Raji (cell line): Measurements from ENCODE around the gene MAP7D1.

Source experiments
- POLR2A ChIP-seq: IDR thresholded peaks from 2 replicates; pipeline ENCODE4 v1.6.1; 2011; ENCODE audit warnings: low read depth, low read length, control low read depth; ENCODE audit not compliant: insufficient read depth

Gene MAP7D1

GRCh38 chr1:36137226-36137625 is 18.7 kb upstream of the MAP7D1 start:
- no peak for TF ChIP-seq POLR2A

DNA sequence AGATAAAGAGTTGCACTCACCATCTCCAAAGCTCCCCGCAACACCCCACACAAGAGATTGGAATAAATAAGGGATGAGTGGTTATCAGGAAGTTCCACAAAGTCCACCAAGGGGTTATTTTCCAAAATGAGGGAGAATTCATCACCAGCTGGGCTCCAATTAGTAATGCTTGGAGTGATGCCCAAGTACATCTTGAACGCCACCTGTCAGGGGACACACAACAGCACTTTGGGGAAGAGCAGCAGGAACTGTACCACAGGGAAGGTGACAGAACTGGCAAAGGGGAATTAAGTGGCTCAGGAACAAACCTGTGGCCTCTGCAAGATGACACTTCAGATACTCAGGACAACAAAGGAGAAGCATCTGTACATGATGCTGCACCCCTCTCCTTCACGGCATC is 18.2 kb upstream of the MAP7D1 start:
- no peak for TF ChIP-seq POLR2A

DNA sequence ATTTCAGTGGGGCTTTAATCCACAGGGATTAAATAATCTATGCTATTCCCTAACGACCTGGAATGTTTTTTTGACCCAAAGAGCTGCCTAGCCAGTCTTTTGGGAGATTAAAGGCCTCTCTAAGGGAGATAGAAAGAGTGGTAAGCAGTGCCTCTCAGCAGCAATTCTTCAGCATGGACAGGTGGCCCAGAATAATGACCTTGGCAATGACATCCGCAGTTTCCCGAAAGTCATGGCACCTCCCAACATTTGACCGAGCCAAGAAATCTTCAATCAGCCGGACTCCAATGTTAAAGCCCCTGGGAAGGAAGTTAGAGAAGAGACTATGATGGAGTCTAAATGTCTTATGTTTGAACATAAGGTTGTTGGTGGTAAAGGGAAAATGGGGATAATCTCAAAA is 16.4 kb upstream of the MAP7D1 start:
- TF ChIP-seq POLR2A, result no peak

- no peak for TF ChIP-seq POLR2A
Measured at GRCh38 chr1:36142121-36142520, 13.8 kb upstream of the MAP7D1 start.

- no peak for TF ChIP-seq POLR2A
Measured at GRCh38 chr1:36143424-36143823, 12.5 kb upstream of the MAP7D1 start.

DNA sequence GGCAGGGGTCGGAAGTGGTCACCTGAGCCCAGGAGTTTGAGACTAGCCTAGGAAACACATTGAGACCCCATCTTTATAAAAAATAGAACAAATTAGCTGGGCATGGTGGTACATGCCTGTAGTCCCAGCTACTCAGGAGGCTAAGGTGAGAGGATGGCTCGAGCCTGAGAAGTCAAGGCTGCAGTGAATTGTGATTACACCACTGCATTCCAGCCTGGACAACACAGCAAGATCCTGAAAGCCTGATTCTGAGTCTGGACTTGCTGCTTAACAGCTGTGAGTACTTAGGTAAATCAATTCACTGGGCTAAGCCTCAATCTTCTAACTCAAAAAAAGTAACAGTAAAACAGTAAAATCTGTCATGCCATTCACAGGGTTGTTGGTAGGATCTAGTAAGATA is 11.5 kb upstream of the MAP7D1 start:
- TF ChIP-seq POLR2A, result no peak

- no peak for TF ChIP-seq POLR2A
Measured at GRCh38 chr1:36148821-36149236, 7.1 kb upstream of the MAP7D1 start.

GRCh38 chr1:36149237-36149972 is 6.6 kb upstream of the MAP7D1 start, which contains the start of gene TRAPPC3:
TSS of gene TRAPPC3 (minus strand) at chr1:36149486. CDS start at chr1:36149378, 108 bp downstream.
- TF ChIP-seq POLR2A, result peak; percentile 93

DNA sequence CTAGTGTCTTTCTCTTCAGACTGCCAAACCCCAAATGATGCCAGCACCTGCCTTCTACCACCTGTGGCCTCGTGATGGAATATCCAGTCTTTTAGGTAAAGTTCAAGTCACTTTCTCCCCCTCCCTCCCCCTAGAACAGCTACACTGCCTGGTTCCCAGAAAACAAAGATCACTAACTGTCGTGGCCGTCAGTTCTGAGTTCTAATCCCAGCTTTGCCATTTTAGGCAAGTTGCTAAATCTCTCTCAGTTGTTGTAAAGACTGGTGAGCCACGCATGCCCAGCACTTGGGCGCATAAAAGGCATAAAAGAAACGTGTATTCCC is 6.0 kb upstream of the MAP7D1 start:
- TF ChIP-seq POLR2A, result no peak

DNA sequence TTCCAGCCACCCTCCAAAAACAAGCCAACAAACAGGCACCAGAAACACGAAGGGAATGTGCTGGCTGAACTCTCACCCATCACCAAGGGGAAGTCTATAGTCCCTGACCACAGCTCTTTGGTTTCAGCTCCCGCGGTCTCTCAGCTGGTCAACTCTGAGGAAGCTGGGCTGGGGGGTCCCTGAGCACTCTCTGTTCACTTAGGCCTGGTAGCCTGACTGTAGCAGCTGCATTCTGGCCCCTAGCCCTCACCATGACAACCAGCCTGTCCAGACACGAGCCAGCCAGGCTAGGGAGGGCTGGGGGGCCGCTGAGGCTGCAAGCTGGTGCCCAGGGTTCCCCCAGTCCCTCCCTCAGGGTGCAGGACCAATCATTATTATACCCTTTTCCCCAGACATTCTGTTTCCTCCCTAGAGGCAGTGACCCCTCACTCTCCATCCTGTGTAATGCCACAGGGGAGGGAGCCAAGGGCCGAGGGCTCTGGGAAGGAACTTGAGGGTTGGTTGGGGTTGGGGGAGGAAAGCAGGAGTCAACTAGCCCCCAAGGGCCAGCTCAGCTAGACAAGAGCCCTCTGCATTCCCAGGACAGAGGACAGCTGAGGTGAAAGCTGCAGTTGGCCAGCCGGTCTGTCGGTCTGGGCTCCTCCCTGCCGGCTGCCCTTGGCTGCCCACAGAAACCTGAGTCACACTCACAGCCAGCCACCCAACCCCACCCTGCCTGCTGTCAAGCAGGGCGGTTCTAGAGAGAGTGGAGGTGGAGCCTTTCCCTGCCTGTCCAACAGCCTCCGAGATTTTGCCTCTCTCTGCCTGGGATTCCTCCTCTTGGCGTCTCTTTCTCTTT is 5.4 kb upstream of the MAP7D1 start:
- TF ChIP-seq POLR2A, result peak; percentile 33; the same call in 1 of the 2 replicates

GRCh38 chr1:36151134-36151844 is 4.7 kb upstream of the MAP7D1 start:
- no peak for TF ChIP-seq POLR2A

- peak; percentile 48; the same call in 1 of the 2 replicates for TF ChIP-seq POLR2A
Measured at GRCh38 chr1:36151845-36152203, 4.1 kb upstream of the MAP7D1 start.

DNA sequence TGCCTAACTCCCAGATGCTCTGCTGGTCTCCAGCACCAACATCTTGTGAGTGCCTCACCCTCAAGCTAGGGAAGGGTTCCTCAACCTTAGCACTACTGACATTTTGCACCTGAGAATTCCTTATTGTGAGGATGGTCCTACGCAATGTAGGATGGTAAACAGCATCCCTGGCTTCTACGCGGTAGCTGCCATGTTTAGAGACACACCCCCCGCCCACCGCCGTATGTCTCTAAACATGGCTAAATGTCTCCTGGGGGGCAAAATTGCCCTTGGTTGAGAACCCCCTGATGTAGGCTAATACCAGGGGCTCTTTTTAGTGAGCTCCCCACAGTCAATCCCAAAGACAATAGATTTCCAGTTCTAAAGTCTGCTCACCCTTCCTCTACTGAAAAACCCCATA is 2.5 kb upstream of the MAP7D1 start:
- TF ChIP-seq POLR2A, result no peak

DNA sequence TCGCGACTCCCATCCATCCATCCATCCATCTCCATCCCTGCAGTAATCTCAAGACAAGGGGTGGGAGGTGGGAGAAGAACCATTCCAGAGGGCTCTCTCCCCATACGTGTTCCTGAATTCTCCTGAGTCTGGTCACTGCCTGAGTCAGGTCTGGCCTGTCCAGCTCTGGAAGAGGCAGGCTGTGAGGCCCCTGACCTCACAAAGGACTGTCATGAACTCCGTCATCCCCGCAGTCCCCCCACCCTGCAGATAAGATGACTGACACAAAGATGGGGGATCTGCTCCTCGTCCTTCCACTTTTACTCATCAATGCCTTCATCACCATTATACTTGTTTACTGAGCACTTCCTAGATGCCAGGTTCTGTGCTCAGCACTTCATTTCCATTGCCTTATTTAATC is 1.6 kb upstream of the MAP7D1 start:
- TF ChIP-seq POLR2A, result no peak

DNA sequence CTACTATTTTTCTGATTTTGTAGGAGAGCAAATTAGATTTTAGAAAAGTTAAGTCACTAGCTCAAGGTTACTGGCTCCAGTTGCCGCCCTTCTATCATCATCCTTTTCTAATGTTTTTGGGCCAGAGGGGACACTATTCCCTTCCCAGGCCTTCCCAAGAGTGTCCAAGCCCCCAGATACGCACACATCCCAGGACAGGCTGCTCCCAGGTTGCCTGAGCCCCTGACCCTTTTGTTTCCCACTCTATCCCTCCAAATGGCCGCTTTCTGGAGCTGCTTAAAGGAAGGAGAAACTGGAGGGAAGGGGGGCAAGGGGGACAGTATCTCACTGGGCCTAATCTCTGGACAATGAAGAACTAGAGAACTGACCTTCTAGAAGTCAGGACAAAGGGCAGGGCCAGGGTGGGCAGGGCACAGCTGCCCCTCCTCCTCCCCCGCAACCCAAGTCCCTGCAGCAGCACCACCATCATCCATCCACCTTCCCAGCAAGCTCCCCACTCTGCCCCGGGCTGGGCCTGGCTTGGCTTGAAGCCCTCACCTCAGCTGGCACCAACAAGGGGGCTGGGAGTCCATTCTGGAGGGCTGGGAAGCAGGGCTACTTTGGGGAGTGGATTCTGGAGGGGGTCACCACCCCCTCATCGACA is 1.1 kb upstream of the MAP7D1 start:
- TF ChIP-seq POLR2A, result no peak
